Sigmoid colon (tissue), 7 donors: ENCODE measurements around the gene RASAL2. TPM values are rescaled to one million over a fixed set of nuclear protein-coding genes. Genes with fewer than 3 reads are reported as not detected.
A peak's percentile ranks its signal among the peaks of the same experiment; 100 is the strongest.

Experiments used
- DNase-seq: peaks from one replicate; pipeline ENCODE4 v3.0.0-alpha.2; 2019
- H3K27ac ChIP-seq, 4 donors: fragments of 200-600 bp; sonication (generic); one replicate each; pipeline ENCODE4 v1.5.1; 2016 to 2019; ENCODE audit warnings: mild to moderate bottlenecking in 1 of 4
- H3K27me3 ChIP-seq, 3 donors: fragments of 200-600 bp; sonication (generic); one replicate each; pipeline ENCODE4 v1.5.1; 2019; ENCODE audit warnings: mild to moderate bottlenecking in 1 of 3
- H3K36me3 ChIP-seq, 4 donors: fragments of 200-600 bp; sonication (generic); one replicate each; pipeline ENCODE4 v1.5.1; 2016 to 2019
- H3K4me1 ChIP-seq, 4 donors: fragments of 200-600 bp; sonication (generic); one replicate each; pipeline ENCODE4 v1.5.1; 2017 to 2019
- H3K4me3 ChIP-seq, 4 donors: fragments of 200-600 bp; sonication (generic); one replicate each; pipeline ENCODE4 v1.5.1; 2017 to 2019; ENCODE audit warnings: mild to moderate bottlenecking in 2 of 4, moderate library complexity in 1 of 4
- H3K9me3 ChIP-seq, 4 donors: fragments of 200-600 bp in 3 of 4; sonication (generic) in 3 of 4; one replicate each; pipeline versions ENCODE4 v1.5.1 to v1.6.1; 2013 to 2019
- CTCF ChIP-seq, 4 experiments: fragments of 450-650 bp in 3 of 4; fragments of 200-600 bp in 1 of 4; IDR thresholded peaks; one replicate each; pipeline ENCODE4 v1.5.1; 2016 to 2019; ENCODE audit warnings: antibody characterized with exemption in 4 of 4, mild to moderate bottlenecking in 3 of 4, moderate library complexity in 2 of 4
- EP300 ChIP-seq, 4 donors: sonication (generic); formaldehyde crosslinking; IDR thresholded peaks; one replicate each; pipeline ENCODE4 v1.6.1; 2017; ENCODE audit warnings: antibody characterized with exemption in 4 of 4
- POLR2A ChIP-seq, 2 donors: fragments of 450-650 bp; IDR thresholded peaks; one replicate each; pipeline ENCODE4 v1.6.1; 2016; ENCODE audit warnings: antibody characterized with exemption in 2 of 2, mild to moderate bottlenecking in 2 of 2, moderate library complexity in 2 of 2
- POLR2AphosphoS5 ChIP-seq, 4 donors: sonication (generic); formaldehyde crosslinking; IDR thresholded peaks; one replicate each; pipeline ENCODE4 v1.6.1; 2017; ENCODE audit warnings: antibody characterized with exemption in 4 of 4
- WGBS, 2 donors: extraction: QIAGEN DNeasy Blood & Tissue Kit; methylation state at CpG; one replicate each; pipeline ENCODE4 v1.1.7; 2013; 5-methylcytosine and 5-hydroxymethylcytosine counted together
- intact Hi-C: fragments of 100-400 bp; cut with DNase I; formaldehyde crosslinking; loops from one replicate; pipeline ENCODE4 v1.15.1; 2023
- polyA plus RNA-seq, 3 donors: library from polyadenylated mRNA; stranded (reverse); fragments of 200-250 nt; gene quantifications; one replicate each; pipeline ENCODE4 v1.2.3, GENCODE V29; 2013
- total RNA-seq, 4 donors: library from RNA; depleted of rRNA; stranded (reverse); fragments of >200 nt; gene quantifications; one replicate each; pipeline ENCODE4 v1.1.0, GENCODE V29; 2016
- donor health status: healthy with polysubstance abuse.
- donor health status: Bipolar disorder and iron deficiency.
- donor health status: healthy.

RASAL2 gene
- total and polyA plus RNA-seq, 7 donors: 0.92 to 25.5 (median 11.1) TPM

- no peak for TF ChIP-seq CTCF (IDR thresholded peaks at IDR 0.05)
- no peak for TF ChIP-seq POLR2AphosphoS5 (IDR thresholded peaks at IDR 0.05)
- TF ChIP-seq EP300 (IDR thresholded peaks at IDR 0.05): no peak
- TF ChIP-seq POLR2A (IDR thresholded peaks at IDR 0.05): no peak
- no peak for DNase-seq
These were observed 389.5 kb downstream of the RASAL2 start for GRCh38 chr1:178483251-178483957.

GRCh38 chr1:178484698-178485225, 390.9 kb downstream of the RASAL2 start:
- Histone ChIP-seq H3K9me3 (no peaks in the 10 kb centered on the region), H3K4me1 (peaks cover 0 to 13% (median 11%) of the 10 kb centered on the region in 4 donors), H3K27ac (no peak overlapping the region), H3K36me3 (no peaks in the 10 kb centered on the region), H3K27me3 (peaks cover 0 to 12% (median 0%) of the 10 kb centered on the region in 3 donors), H3K4me3 (no peak overlapping the region)
- 61 to 69% methylated on average over 3 of the region's 3 CpGs for WGBS, 2 donors
- DNase-seq: no peak
- intact Hi-C loops: no loop called here
- TF ChIP-seq EP300 (IDR thresholded peaks at IDR 0.05) (no peak), POLR2A (IDR thresholded peaks at IDR 0.05) (no peak), POLR2AphosphoS5 (IDR thresholded peaks at IDR 0.05) (no peak), CTCF (IDR thresholded peaks at IDR 0.05) (no peak)

More at GRCh38 chr1:178483251-178483957, 389.5 kb downstream of the RASAL2 start:
- WGBS, 2 donors: 92% methylated on average over 5 of the region's 5 CpGs
- no peaks in the 10 kb centered on the region for H3K9me3 ChIP-seq
- H3K36me3 ChIP-seq: no peaks in the 10 kb centered on the region
- intact Hi-C loops: no loop called here
- peaks cover 0 to 13% (median 11%) of the 10 kb centered on the region in 4 donors for H3K4me1 ChIP-seq
- peaks cover 0 to 12% (median 0%) of the 10 kb centered on the region in 3 donors for H3K27me3 ChIP-seq
- H3K4me3 ChIP-seq: no peak overlapping the region
- H3K27ac ChIP-seq: no peak overlapping the region

GRCh38 chr1:178485541-178485981, 391.7 kb downstream of the RASAL2 start:
- Histone ChIP-seq H3K4me1 (peaks cover 0 to 13% (median 11%) of the 10 kb centered on the region in 4 donors), H3K27ac (no peak overlapping the region), H3K27me3 (peaks cover 0 to 12% (median 0%) of the 10 kb centered on the region in 3 donors), H3K4me3 (no peak overlapping the region), H3K36me3 (no peaks in the 10 kb centered on the region), H3K9me3 (no peaks in the 10 kb centered on the region)
- intact Hi-C loops: no loop called here
- TF ChIP-seq POLR2A (IDR thresholded peaks at IDR 0.05): no peak
- no peak for TF ChIP-seq EP300 (IDR thresholded peaks at IDR 0.05)
- WGBS, 2 donors: 43 to 84% methylated on average over 3 of the region's 3 CpGs
- DNase-seq: no peak

GRCh38 chr1:178486100-178487069, 392.5 kb downstream of the RASAL2 start:
- Histone ChIP-seq H3K9me3 (no peaks in the 10 kb centered on the region), H3K27me3 (peaks cover 0 to 12% (median 0%) of the 10 kb centered on the region in 3 donors), H3K4me3 (peak overlapping the region in 3 of 4 donors; percentile 33 to 39 (median 39)), H3K27ac (no peak overlapping the region), H3K36me3 (no peaks in the 10 kb centered on the region), H3K4me1 (peaks cover 0 to 13% (median 11%) of the 10 kb centered on the region in 4 donors)
- no peak for TF ChIP-seq EP300 (IDR thresholded peaks at IDR 0.05)
- TF ChIP-seq POLR2A (IDR thresholded peaks at IDR 0.05): no peak
- no peak for DNase-seq
- 37 to 39% methylated on average over 54 of the region's 54 CpGs for whole genome bisulfite sequencing, 2 donors
- intact Hi-C loops: no loop called here

GRCh38 chr1:178487070-178487615, 393.2 kb downstream of the RASAL2 start:
- WGBS, 2 donors: 32 to 54% methylated on average over 20 of the region's 20 CpGs
- Histone ChIP-seq H3K9me3 (no peaks in the 10 kb centered on the region), H3K4me1 (peaks cover 0 to 13% (median 11%) of the 10 kb centered on the region in 4 donors), H3K27ac (no peak overlapping the region), H3K27me3 (peaks cover 0 to 12% (median 0%) of the 10 kb centered on the region in 3 donors), H3K4me3 (peak overlapping the region in 3 of 4 donors; percentile 33 to 39 (median 39)), H3K36me3 (no peaks in the 10 kb centered on the region)
- intact Hi-C loops: no loop called here
- DNase-seq: no peak
- TF ChIP-seq EP300 (IDR thresholded peaks at IDR 0.05): no peak
- no peak for TF ChIP-seq POLR2A (IDR thresholded peaks at IDR 0.05)
- TF ChIP-seq POLR2AphosphoS5 (IDR thresholded peaks at IDR 0.05): no peak
- no peak for TF ChIP-seq CTCF (IDR thresholded peaks at IDR 0.05)
